Colonic mucosa (tissue), 4 donors: ENCODE data around the gene TRIM33. TPM values are rescaled to one million over a fixed set of nuclear protein-coding genes. Genes with fewer than 3 reads are reported as not detected.
A peak's percentile ranks its signal among the peaks of the same experiment; 100 is the strongest.

Experiments
- DNase-seq: peaks from one replicate; pipeline ENCODE4 v3.0.0-alpha.2; 2020
- H3K27ac ChIP-seq: fragments of 200-600 bp; one replicate; pipeline ENCODE4 v1.8.0; 2021
- H3K27me3 ChIP-seq: fragments of 200-600 bp; one replicate; pipeline ENCODE4 v1.8.0; 2021
- H3K36me3 ChIP-seq: fragments of 200-600 bp; one replicate; pipeline ENCODE4 v1.8.0; 2021
- H3K4me1 ChIP-seq: fragments of 200-600 bp; one replicate; pipeline ENCODE4 v1.8.0; 2021; ENCODE audit warnings: mild to moderate bottlenecking
- H3K4me3 ChIP-seq: fragments of 200-600 bp; one replicate; pipeline ENCODE4 v1.8.0; 2021
- H3K9ac ChIP-seq, 2 donors: one replicate each; pipeline ENCODE4 v1.7.0; 2013; ENCODE audit warnings: control low read depth in 2 of 2, low read depth in 2 of 2, low read length in 2 of 2
- H3K9me3 ChIP-seq: fragments of 200-600 bp; one replicate; pipeline ENCODE4 v1.8.0; 2021
- CTCF ChIP-seq: fragments of 200-600 bp; IDR thresholded peaks from one replicate; pipeline ENCODE4 v1.8.0; 2022; ENCODE audit warnings: antibody characterized with exemption, mild to moderate bottlenecking
- intact Hi-C: fragments of 100-400 bp; cut with DNase I; formaldehyde crosslinking; loops from one replicate; pipeline ENCODE4 v1.14.1; 2022
- total RNA-seq, 2 donors: library from RNA; stranded (reverse); fragmentation: NEBNext Ultra II Directional in 1 of 2; extraction: Animal tissue kit (Norgen Biotek cat#: 25700) in 1 of 2; gene quantifications; one replicate each; pipeline ENCODE4 v1.2.1, GENCODE V29; 2021
- donor health status: healthy.
- donor health status: DM: no; HTN: no; CAD: no.
- donor health status: DM: no; HTN: no; CAD: no.

The TRIM33 gene
- total RNA-seq, 2 donors from 2014 or later, result 26.7 to 29.2 TPM

- TF ChIP-seq CTCF, result no peak
- Histone ChIP-seq H3K9me3 (no peaks in the 10 kb centered on the region), H3K9ac (peak overlapping the region; percentile 86 to 92), H3K4me1 (peaks cover 7% of the 10 kb centered on the region), H3K4me3 (peak overlapping the region; percentile 82), H3K27ac (peak overlapping the region; percentile 100), H3K36me3 (no peaks in the 10 kb centered on the region), H3K27me3 (no peaks in the 10 kb centered on the region)
- intact Hi-C loops, result no loop called here
- peak; percentile 61 for DNase-seq
Measured at GRCh38 chr1:114510274-114511031, 550 bp downstream of the TRIM33 start.

DNA sequence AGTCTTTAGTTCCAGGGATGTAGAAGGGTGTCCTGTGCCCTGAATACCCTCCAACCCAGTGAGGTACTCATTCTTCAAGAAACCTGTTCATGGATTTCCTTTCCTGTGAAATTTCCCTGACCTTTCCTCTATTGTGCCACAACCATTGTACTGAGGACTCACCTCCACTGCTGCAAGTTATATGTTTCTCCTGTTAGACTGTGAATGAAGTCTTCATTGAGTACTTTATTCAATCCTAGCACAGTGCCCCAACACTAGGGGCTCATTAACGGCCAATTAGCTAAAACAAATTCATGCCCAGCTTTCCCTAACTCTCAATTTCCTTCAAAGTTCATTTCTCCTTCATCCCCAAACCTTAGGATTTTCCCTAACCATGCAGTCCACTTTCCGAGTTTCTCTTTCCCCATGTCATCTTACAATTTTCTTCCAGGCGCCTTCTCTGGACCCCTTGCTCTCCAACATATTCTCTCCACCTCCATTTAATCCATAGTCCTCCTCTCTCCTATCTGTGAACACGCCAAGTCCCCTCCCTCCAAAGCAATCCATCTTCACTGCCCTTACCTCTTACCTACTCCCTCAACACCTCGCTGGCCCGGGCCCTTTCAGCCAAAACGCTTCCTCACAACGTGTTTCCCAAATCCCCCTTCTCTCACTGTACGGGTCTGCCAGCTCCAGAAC lies 1.3 kb downstream of the TRIM33 start:
- H3K4me3 ChIP-seq, result peak overlapping the region; percentile 82
- H3K4me1 ChIP-seq, result peaks cover 7% of the 10 kb centered on the region
- H3K36me3 ChIP-seq, result no peaks in the 10 kb centered on the region
- no peak overlapping the region for H3K27ac ChIP-seq
- DNase-seq, result no peak
- intact Hi-C loops, result no loop called here
- TF ChIP-seq CTCF, result no peak
- H3K27me3 ChIP-seq, result no peaks in the 10 kb centered on the region
- H3K9me3 ChIP-seq, result no peaks in the 10 kb centered on the region
- peak overlapping the region; percentile 86 to 92 for H3K9ac ChIP-seq

GRCh38 chr1:114508386-114508898 lies 2.6 kb downstream of the TRIM33 start:
- Histone ChIP-seq H3K4me3 (no peak overlapping the region), H3K27me3 (no peaks in the 10 kb centered on the region), H3K9me3 (no peaks in the 10 kb centered on the region), H3K36me3 (no peaks in the 10 kb centered on the region), H3K4me1 (peaks cover 7% of the 10 kb centered on the region), H3K27ac (no peak overlapping the region), H3K9ac (no peak overlapping the region)
- intact Hi-C loops, result no loop called here
- DNase-seq, result no peak
- no peak for TF ChIP-seq CTCF

- no peaks in the 10 kb centered on the region for H3K9me3 ChIP-seq
- no peaks in the 10 kb centered on the region for H3K36me3 ChIP-seq
- H3K27ac ChIP-seq, result no peak overlapping the region
- intact Hi-C loops, result no loop called here
- no peak overlapping the region for H3K9ac ChIP-seq
- no peak overlapping the region for H3K4me3 ChIP-seq
- no peaks in the 10 kb centered on the region for H3K27me3 ChIP-seq
- peaks cover 7% of the 10 kb centered on the region for H3K4me1 ChIP-seq
- TF ChIP-seq CTCF, result no peak
- no peak for DNase-seq
Measured at GRCh38 chr1:114507513-114507912, 3.5 kb downstream of the TRIM33 start.

DNA sequence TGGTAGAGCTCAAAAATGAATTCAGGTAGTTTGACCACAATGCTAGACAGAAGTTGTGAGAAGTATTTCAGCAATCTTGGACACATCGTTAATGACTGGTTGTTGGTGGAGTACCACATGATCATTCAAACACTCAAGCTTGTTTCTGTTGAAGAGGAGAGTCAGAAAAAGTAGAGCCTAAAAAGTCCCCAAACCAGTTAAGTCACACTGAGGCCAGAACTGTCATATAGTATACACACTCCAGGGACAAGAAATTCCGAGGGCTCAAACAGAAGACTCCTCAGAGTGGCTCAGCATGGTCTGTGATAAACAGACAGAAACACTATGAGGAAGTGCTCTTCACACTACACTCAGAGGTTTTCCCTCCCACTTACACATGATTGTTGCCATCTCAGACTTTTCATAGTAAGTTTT lies 5.8 kb downstream of the TRIM33 start:
- Histone ChIP-seq H3K27me3 (no peaks in the 10 kb centered on the region), H3K27ac (no peak overlapping the region), H3K4me1 (peaks cover 7% of the 10 kb centered on the region), H3K4me3 (no peak overlapping the region), H3K9ac (no peak overlapping the region), H3K36me3 (no peaks in the 10 kb centered on the region), H3K9me3 (no peaks in the 10 kb centered on the region)
- no peak for TF ChIP-seq CTCF
- DNase-seq, result no peak
- intact Hi-C loops, result no loop called here
